Kidney epithelial cell (primary cell): Measurements from ENCODE around the gene ZFR2. TPM values are rescaled to one million over a fixed set of nuclear protein-coding genes. Genes with fewer than 3 reads are reported as not detected.

ENCODE experiments used
- DNase-seq: peaks from one replicate; pipeline ENCODE4 v3.0.0-alpha.2; 2010; ENCODE audit warnings: low read depth
- H3K27me3 ChIP-seq: 2 replicates; pipeline ENCODE4 v1.6.0; 2011; ENCODE audit warnings: low read length; ENCODE audit not compliant: control insufficient read depth, insufficient read depth
- H3K36me3 ChIP-seq: 2 replicates; pipeline ENCODE4 v1.5.1; 2011; ENCODE audit warnings: low read length; ENCODE audit not compliant: control insufficient read depth, insufficient read depth
- H3K4me3 ChIP-seq: 2 replicates; pipeline ENCODE4 v1.5.1; 2011; ENCODE audit warnings: low read depth, mild to moderate bottlenecking, control low read depth, low read length
- CTCF ChIP-seq: IDR thresholded peaks from 2 replicates; pipeline ENCODE4 v1.5.1; 2011; ENCODE audit warnings: mild to moderate bottlenecking, moderate library complexity, low read length, control low read depth, inconsistent platforms; ENCODE audit not compliant: insufficient read depth, poor library complexity, severe bottlenecking
- total RNA-seq: library from RNA; depleted of rRNA; stranded (reverse); fragments of >200 nt; gene quantifications from 2 replicates; pipeline ENCODE4 v1.2.3, GENCODE V29; 2015

The ZFR2 gene
- total RNA-seq, 1 donor from 2014 or later = 0.17 TPM

- Histone ChIP-seq H3K4me3 (no peak overlapping the region), H3K27me3 (peaks cover 22% of the 10 kb centered on the region), H3K36me3 (no peaks in the 10 kb centered on the region)
- DNase-seq = no peak
- TF ChIP-seq CTCF = no peak
These were observed 42.7 kb downstream of the ZFR2 start for GRCh38 chr19:3826163-3826562.

GRCh38 chr19:3825286-3825956 is 43.4 kb downstream of the ZFR2 start:
- Histone ChIP-seq H3K27me3 (peaks cover 19% of the 10 kb centered on the region), H3K36me3 (no peaks in the 10 kb centered on the region), H3K4me3 (no peak overlapping the region)
- no peak for DNase-seq
- TF ChIP-seq CTCF = no peak

- Histone ChIP-seq H3K4me3 (no peak overlapping the region), H3K27me3 (peaks cover 16% of the 10 kb centered on the region), H3K36me3 (no peaks in the 10 kb centered on the region)
- no peak for DNase-seq
- TF ChIP-seq CTCF = no peak
These were observed 45.5 kb downstream of the ZFR2 start for GRCh38 chr19:3823350-3823713.

- H3K4me3 ChIP-seq = no peak overlapping the region
- DNase-seq = no peak
- TF ChIP-seq CTCF = no peak
- H3K36me3 ChIP-seq = no peaks in the 10 kb centered on the region
- H3K27me3 ChIP-seq = peaks cover 18% of the 10 kb centered on the region
These were observed 46.0 kb downstream of the ZFR2 start for GRCh38 chr19:3822683-3823349.

- DNase-seq = no peak
- peak; percentile 93 for TF ChIP-seq CTCF
- H3K36me3 ChIP-seq = no peaks in the 10 kb centered on the region
- no peak overlapping the region for H3K4me3 ChIP-seq
- H3K27me3 ChIP-seq = peaks cover 18% of the 10 kb centered on the region
These were observed 46.9 kb downstream of the ZFR2 start for GRCh38 chr19:3821857-3822364.
